Fibroblast of upper back skin (primary cell): ENCODE measurements around the gene MYEF2.
A peak's percentile ranks its signal among the peaks of the same experiment; 100 is the strongest.

Source experiments
- DNase-seq: peaks from one replicate; pipeline ENCODE4 v3.0.0-alpha.2; 2013

Gene MYEF2

DNA sequence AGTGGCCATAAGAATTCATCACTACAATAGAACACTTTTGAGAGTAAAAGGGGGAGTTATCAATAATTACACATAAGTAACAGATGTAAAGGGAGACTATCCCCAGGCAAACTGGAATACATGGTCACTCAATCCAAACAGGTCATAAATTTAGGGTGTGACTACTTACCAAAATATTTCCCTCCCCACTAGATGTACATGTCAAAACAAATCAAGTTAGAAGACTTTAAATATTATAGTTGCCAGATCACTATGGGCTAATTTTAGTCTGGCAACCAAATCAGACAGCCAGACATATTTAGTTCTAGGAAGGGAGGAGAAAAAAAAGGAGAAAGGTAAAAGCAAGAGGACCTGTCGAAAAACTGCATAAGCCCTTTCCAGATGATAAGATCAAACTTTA is 34.2 kb downstream of the MYEF2 start:
- peak; percentile 56 for DNase-seq

DNA sequence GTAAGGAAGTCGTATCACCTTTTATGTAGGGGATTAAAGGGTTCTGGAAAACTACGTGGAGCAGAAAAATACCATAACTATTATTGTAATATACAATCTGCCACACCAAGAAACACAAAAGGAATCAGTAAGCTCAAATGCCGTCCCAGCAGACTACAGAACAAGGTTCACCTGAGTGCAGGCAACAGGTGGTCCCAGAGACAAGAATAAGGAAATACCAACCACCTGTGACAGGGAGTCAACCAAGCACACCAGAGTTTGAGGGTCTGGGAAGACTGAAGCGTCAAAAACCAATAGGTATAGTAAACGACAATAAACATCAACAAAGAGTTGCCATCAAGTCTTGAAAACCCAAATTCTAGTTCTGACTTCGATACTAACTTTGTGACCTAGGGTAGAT is 45.2 kb downstream of the MYEF2 start:
- no peak for DNase-seq

GRCh38 chr15:48131324-48131723 is 46.8 kb downstream of the MYEF2 start:
- DNase-seq, result no peak

- DNase-seq, result no peak
Measured at GRCh38 chr15:48126667-48127355, 51.3 kb downstream of the MYEF2 start.

DNA sequence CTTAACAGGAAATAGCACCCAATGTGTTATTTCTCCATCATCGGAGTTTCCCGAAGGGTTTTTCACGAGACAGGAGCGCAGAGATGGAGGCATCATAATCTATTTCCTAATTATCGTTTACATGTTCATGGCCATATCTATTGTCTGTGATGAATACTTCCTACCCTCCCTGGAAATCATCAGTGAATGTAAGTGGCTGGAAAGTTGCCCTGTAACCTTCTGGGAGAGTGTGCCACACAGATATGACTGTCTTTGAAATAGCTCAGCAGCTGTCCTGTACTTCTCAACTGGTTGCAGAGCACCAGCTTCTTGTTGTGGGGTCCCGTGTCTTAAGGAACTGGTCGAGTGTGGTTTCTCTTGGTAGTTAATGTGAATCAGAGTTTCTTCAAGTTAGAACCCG is 56.2 kb downstream of the MYEF2 start:
- DNase-seq, result no peak

DNA sequence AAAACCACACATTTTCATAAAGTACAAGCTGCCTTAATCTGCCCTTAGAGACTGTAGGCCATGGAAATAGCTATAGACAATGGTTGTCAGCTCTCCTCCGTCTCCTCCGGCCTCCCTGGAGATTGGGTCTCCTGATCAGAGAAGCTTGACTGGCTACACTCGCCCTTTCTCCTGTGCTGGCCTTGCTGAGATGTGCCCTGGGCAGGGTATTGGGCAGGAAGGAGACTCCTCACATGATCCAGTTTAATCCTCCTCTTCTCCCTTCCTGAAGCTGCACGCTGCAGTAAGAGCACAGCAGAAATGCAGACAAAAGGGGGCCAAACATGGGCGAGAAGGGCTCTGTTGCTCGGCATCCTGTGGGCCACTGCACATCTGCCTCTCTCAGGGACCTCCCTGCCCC is 57.4 kb downstream of the MYEF2 start, which contains the start of gene SLC24A5:
SLC24A5 (plus strand) TSS at position 246 of the 400 bp plus-strand sequence; CDS start at position 301, 55 bp downstream.
- DNase-seq, result no peak

GRCh38 chr15:48119277-48119676 is 58.8 kb downstream of the MYEF2 start:
- no peak for DNase-seq

GRCh38 chr15:48112242-48112641 is 65.9 kb downstream of the MYEF2 start:
- DNase-seq, result peak; percentile 35

DNA sequence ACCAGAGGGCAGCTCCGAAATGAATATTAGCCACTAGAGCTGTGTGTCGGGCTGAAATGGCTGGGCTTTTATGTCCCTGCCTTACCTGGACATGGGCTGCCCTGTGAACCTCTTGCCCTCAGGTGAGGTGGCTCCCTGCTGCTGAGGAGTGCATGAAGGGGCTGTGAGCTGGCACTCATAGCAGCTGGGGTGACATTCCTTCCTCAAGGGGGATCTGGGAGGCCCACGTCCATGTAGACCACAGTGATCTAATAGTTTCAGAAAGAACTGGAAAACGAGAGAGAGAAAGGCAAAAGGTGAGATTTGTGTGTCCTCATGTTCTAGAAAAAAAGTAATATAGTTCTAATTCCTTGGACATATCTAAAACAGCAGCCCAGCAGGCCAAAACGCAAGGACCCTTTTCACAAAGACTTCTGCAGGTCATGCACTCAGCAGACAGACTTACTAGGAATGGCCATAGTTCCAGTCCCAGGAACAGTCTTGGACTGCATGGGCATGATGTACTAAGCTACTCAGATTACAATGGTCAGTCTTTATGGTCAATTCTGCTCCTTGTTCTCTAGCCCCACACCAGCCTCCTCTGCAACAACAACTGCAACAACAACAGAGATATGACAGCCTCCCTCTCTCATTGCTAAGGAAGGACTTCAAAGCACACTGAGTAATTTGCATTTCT is 68.1 kb downstream of the MYEF2 start:
- no peak for DNase-seq

DNA sequence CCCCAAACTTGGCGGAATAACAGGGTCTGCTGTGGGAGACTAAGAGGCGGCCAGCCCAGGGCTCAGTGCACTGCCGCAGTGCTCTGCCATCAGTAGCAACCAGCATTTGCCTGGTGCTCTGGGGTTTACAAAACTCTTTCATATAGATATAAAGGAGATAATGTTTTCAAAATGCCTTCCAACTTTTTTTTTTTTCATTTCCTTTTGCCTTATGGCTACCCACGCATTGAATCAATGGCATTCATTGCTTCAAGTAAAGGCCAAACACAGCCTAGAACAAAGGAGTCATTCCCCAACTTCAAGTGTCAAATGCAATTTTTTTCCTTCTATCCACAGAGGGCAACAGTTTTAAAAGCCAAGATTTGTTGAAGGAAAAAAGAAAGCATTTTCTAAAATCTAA is 68.9 kb downstream of the MYEF2 start:
- DNase-seq, result no peak

GRCh38 chr15:48105936-48106335 is 72.2 kb downstream of the MYEF2 start:
- DNase-seq, result no peak

DNA sequence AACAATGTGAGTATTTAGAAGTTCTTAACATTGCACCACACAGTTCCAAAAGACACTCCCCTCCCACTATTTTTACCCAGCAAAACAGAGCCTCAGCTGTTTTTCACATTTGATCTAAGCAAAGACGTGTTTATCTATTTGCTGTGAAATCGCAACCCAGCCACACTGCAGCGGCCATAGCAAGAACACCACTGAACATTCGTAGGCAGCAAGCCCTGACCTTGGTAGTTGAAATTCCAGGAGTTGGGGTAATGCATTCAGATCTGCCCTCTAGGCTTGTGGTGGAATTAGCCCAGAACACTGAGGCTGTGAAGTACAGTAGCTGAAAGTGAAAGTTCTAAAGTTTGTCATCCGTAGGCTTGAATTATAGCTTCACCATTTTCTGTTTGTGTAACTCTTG is 74.4 kb downstream of the MYEF2 start:
- no peak for DNase-seq

DNA sequence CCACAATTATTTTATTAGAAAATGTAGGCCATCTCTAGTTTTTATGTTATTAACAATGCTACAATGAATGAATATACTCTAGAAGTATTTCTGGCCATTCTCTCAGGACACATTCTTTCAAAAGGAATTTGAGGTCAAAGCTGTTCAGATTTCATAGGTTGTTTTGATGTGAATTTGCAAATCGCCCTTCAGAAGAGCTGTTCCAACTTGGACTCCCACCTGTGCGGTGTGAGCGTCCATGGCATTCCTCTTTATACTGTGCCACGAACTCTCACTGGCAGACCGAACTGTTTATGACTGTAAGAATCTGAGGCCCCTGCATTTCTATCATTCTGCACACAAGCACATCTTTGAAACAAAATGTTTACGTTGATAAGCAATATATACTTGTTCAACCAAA is 75.9 kb downstream of the MYEF2 start:
- DNase-seq, result peak; percentile 30

DNA sequence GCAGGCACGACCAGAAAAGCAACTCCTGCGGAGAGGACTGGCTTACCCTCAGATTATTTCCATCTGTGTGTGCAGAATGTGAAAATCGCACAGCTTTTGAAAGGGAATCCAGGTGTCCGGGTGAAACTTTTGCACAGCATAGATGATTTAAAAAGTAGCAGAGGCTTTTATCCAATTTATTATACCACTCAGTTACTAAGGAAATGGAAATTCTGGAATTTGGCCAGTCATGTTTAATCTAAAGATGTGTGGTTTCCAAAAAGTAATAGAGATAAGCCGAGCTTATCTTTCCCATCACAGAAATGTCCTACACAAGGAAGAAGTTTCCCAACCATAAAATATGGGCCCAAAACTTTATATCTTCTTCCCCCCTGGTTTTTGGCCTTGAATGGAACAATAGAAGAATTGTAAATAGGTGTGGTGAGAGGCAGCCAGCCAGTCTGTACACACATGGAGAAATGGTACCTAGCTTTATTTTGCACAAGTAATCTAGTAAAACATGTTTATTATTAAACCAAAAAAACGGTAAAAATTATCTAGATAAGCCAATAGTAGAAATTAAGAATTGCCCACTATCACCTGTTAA is 76.6 kb downstream of the MYEF2 start:
- no peak for DNase-seq

DNA sequence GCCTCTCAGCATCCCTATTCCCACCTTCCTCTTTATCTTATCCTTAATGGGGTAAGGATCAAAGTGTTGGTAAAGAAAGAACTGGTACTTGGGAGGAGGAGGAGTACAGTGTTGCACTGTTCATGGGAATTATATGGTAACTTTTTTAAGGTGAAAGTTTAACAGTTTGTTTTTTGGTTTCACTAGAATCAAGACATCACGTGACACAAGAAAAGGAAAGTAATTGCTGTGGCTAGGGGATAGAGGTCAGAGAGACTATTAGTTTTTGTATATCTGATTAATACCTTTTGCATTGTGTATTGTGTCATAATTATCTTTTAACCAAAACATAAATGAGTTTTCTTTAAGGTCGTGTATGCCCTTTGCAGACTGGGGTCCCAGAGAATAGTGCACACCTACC is 80.8 kb downstream of the MYEF2 start:
- no peak for DNase-seq

- DNase-seq, result peak; percentile 92
Measured at GRCh38 chr15:48096813-48097212, 81.3 kb downstream of the MYEF2 start.

- no peak for DNase-seq
Measured at GRCh38 chr15:48096355-48096786, 81.7 kb downstream of the MYEF2 start.

GRCh38 chr15:48091522-48091921 is 86.6 kb downstream of the MYEF2 start:
- DNase-seq, result peak; percentile 11

GRCh38 chr15:48090666-48091065 is 87.4 kb downstream of the MYEF2 start:
- no peak for DNase-seq

- no peak for DNase-seq
Measured at GRCh38 chr15:48090115-48090514, 88.0 kb downstream of the MYEF2 start.

- DNase-seq, result no peak
Measured at GRCh38 chr15:48089702-48090101, 88.4 kb downstream of the MYEF2 start.

DNA sequence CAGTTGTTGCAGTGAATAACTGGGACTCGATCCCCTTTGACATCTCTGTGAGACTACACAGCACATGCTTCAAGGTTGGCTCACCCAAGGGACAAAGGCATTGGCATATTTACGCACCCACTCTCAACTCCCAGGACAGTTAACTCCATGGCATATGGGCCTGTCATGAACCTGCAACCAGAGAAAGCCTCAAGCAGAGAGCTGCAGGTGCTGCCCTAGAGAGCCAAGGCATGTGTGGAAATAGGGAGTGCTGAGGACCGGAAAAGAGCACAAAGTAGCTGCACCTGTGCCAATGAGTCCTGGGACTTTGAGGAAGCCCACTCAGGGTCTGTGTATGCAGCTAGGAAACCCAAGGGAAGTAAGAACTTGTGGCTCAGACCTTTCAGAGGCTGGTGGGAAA is 90.3 kb downstream of the MYEF2 start:
- DNase-seq, result no peak

- DNase-seq, result peak; percentile 83
Measured at GRCh38 chr15:48086576-48086975, 91.5 kb downstream of the MYEF2 start.

GRCh38 chr15:48086133-48086532 is 92.0 kb downstream of the MYEF2 start:
- DNase-seq, result peak; percentile 34
